ENCODE measurements around the gene LRBA.

Gene LRBA

GRCh38 chr4:150875367-150875766, 139.7 kb downstream of the LRBA start:
- Histone ChIP-seq H3K9ac (ENCODE audit: low read depth, low read length) (no peak overlapping the region), H3K4me1 (ENCODE audit: insufficient read depth, low read length) (no peaks in the 10 kb centered on the region), H3K36me3 (ENCODE audit: insufficient read depth, low read length) (no peaks in the 10 kb centered on the region), H3K9me3 (ENCODE audit: control insufficient read depth, insufficient read depth, low read length) (peaks cover 7% of the 10 kb centered on the region)

- Histone ChIP-seq H3K4me1 (ENCODE audit: insufficient read depth, low read length) (no peaks in the 10 kb centered on the region), H3K9ac (ENCODE audit: low read depth, low read length) (no peak overlapping the region)
Measured at GRCh38 chr4:150874338-150875226, 140.5 kb downstream of the LRBA start.

GRCh38 chr4:150867148-150867547, 147.9 kb downstream of the LRBA start:
- Histone ChIP-seq H3K9me3 (ENCODE audit: control insufficient read depth, insufficient read depth, low read length) (no peaks in the 10 kb centered on the region), H3K4me1 (ENCODE audit: insufficient read depth, low read length) (no peaks in the 10 kb centered on the region), H3K36me3 (ENCODE audit: insufficient read depth, low read length) (no peaks in the 10 kb centered on the region), H3K9ac (ENCODE audit: low read depth, low read length) (no peak overlapping the region)

More at GRCh38 chr4:150874338-150875226, 140.5 kb downstream of the LRBA start:
- Histone ChIP-seq H3K9me3 (ENCODE audit: control insufficient read depth, insufficient read depth, low read length) (no peaks in the 10 kb centered on the region; the same call in 1 of the 2 replicates), H3K36me3 (ENCODE audit: insufficient read depth, low read length) (no peaks in the 10 kb centered on the region)

- no peaks in the 10 kb centered on the region for H3K4me1 ChIP-seq (ENCODE audit: insufficient read depth, low read length)
- no peak overlapping the region for H3K9ac ChIP-seq (ENCODE audit: low read depth, low read length)
Measured at GRCh38 chr4:150863456-150863855, 151.6 kb downstream of the LRBA start.

GRCh38 chr4:150862829-150863228, 152.3 kb downstream of the LRBA start:
- Histone ChIP-seq H3K9me3 (ENCODE audit: control insufficient read depth, insufficient read depth, low read length) (no peaks in the 10 kb centered on the region), H3K36me3 (ENCODE audit: insufficient read depth, low read length) (no peaks in the 10 kb centered on the region), H3K4me1 (ENCODE audit: insufficient read depth, low read length) (no peaks in the 10 kb centered on the region), H3K9ac (ENCODE audit: low read depth, low read length) (no peak overlapping the region)

More at GRCh38 chr4:150863456-150863855, 151.6 kb downstream of the LRBA start:
- no peaks in the 10 kb centered on the region for H3K9me3 ChIP-seq (ENCODE audit: control insufficient read depth, insufficient read depth, low read length)
- no peaks in the 10 kb centered on the region for H3K36me3 ChIP-seq (ENCODE audit: insufficient read depth, low read length)

GRCh38 chr4:150859453-150859852, 155.6 kb downstream of the LRBA start:
- Histone ChIP-seq H3K9ac (ENCODE audit: low read depth, low read length) (no peak overlapping the region), H3K9me3 (ENCODE audit: control insufficient read depth, insufficient read depth, low read length) (no peaks in the 10 kb centered on the region), H3K36me3 (ENCODE audit: insufficient read depth, low read length) (no peaks in the 10 kb centered on the region), H3K4me1 (ENCODE audit: insufficient read depth, low read length) (no peaks in the 10 kb centered on the region)

- no peaks in the 10 kb centered on the region for H3K9me3 ChIP-seq (ENCODE audit: control insufficient read depth, insufficient read depth, low read length)
- H3K36me3 ChIP-seq (ENCODE audit: insufficient read depth, low read length): peaks cover 4% of the 10 kb centered on the region; the same call in 1 of the 2 replicates
- H3K9ac ChIP-seq (ENCODE audit: low read depth, low read length): no peak overlapping the region
- no peaks in the 10 kb centered on the region for H3K4me1 ChIP-seq (ENCODE audit: insufficient read depth, low read length)
Measured at GRCh38 chr4:150855981-150856510, 159.0 kb downstream of the LRBA start.

GRCh38 chr4:150854600-150854999, 160.5 kb downstream of the LRBA start:
- H3K9me3 ChIP-seq (ENCODE audit: control insufficient read depth, insufficient read depth, low read length): no peaks in the 10 kb centered on the region
- peaks cover 2% of the 10 kb centered on the region; the same call in 1 of the 2 replicates for H3K4me1 ChIP-seq (ENCODE audit: insufficient read depth, low read length)
- H3K9ac ChIP-seq (ENCODE audit: low read depth, low read length): no peak overlapping the region

GRCh38 chr4:150853882-150854281, 161.2 kb downstream of the LRBA start:
- Histone ChIP-seq H3K4me1 (ENCODE audit: insufficient read depth, low read length) (peaks cover 6% of the 10 kb centered on the region; the same call in 1 of the 2 replicates), H3K36me3 (ENCODE audit: insufficient read depth, low read length) (peaks cover 4% of the 10 kb centered on the region), H3K9ac (ENCODE audit: low read depth, low read length) (no peak overlapping the region), H3K9me3 (ENCODE audit: control insufficient read depth, insufficient read depth, low read length) (no peaks in the 10 kb centered on the region)

More at GRCh38 chr4:150854600-150854999, 160.5 kb downstream of the LRBA start:
- H3K36me3 ChIP-seq (ENCODE audit: insufficient read depth, low read length): peaks cover 4% of the 10 kb centered on the region

- no peak overlapping the region for H3K9ac ChIP-seq (ENCODE audit: low read depth, low read length)
- H3K4me1 ChIP-seq (ENCODE audit: insufficient read depth, low read length): peaks cover 6% of the 10 kb centered on the region; the same call in 1 of the 2 replicates
- H3K36me3 ChIP-seq (ENCODE audit: insufficient read depth, low read length): peaks cover 4% of the 10 kb centered on the region
- no peaks in the 10 kb centered on the region for H3K9me3 ChIP-seq (ENCODE audit: control insufficient read depth, insufficient read depth, low read length)
Measured at GRCh38 chr4:150852216-150852615, 162.9 kb downstream of the LRBA start.

GRCh38 chr4:150849016-150849415, 166.1 kb downstream of the LRBA start:
- Histone ChIP-seq H3K36me3 (ENCODE audit: insufficient read depth, low read length) (peaks cover 4% of the 10 kb centered on the region), H3K9me3 (ENCODE audit: control insufficient read depth, insufficient read depth, low read length) (no peaks in the 10 kb centered on the region), H3K4me1 (ENCODE audit: insufficient read depth, low read length) (peaks cover 6% of the 10 kb centered on the region; the same call in 1 of the 2 replicates), H3K9ac (ENCODE audit: low read depth, low read length) (no peak overlapping the region)

- Histone ChIP-seq H3K9ac (ENCODE audit: low read depth, low read length) (no peak overlapping the region), H3K4me1 (ENCODE audit: insufficient read depth, low read length) (no peaks in the 10 kb centered on the region), H3K9me3 (ENCODE audit: control insufficient read depth, insufficient read depth, low read length) (no peaks in the 10 kb centered on the region; the same call in 1 of the 2 replicates), H3K36me3 (ENCODE audit: insufficient read depth, low read length) (peaks cover 5% of the 10 kb centered on the region; the same call in 1 of the 2 replicates)
Measured at GRCh38 chr4:150828159-150828558, 186.9 kb downstream of the LRBA start.

- Histone ChIP-seq H3K9me3 (ENCODE audit: control insufficient read depth, insufficient read depth, low read length) (no peaks in the 10 kb centered on the region), H3K9ac (ENCODE audit: low read depth, low read length) (no peak overlapping the region), H3K4me1 (ENCODE audit: insufficient read depth, low read length) (no peaks in the 10 kb centered on the region), H3K36me3 (ENCODE audit: insufficient read depth, low read length) (peaks cover 5% of the 10 kb centered on the region; the same call in 1 of the 2 replicates)
Measured at GRCh38 chr4:150827226-150827625, 187.9 kb downstream of the LRBA start.

- H3K36me3 ChIP-seq (ENCODE audit: insufficient read depth, low read length): peaks cover 5% of the 10 kb centered on the region; the same call in 1 of the 2 replicates
- H3K9ac ChIP-seq (ENCODE audit: low read depth, low read length): no peak overlapping the region
- no peaks in the 10 kb centered on the region for H3K9me3 ChIP-seq (ENCODE audit: control insufficient read depth, insufficient read depth, low read length)
- H3K4me1 ChIP-seq (ENCODE audit: insufficient read depth, low read length): no peaks in the 10 kb centered on the region
Measured at GRCh38 chr4:150826306-150826705, 188.8 kb downstream of the LRBA start.

- H3K4me1 ChIP-seq (ENCODE audit: insufficient read depth, low read length): no peaks in the 10 kb centered on the region
- no peaks in the 10 kb centered on the region for H3K36me3 ChIP-seq (ENCODE audit: insufficient read depth, low read length)
- no peak overlapping the region for H3K9ac ChIP-seq (ENCODE audit: low read depth, low read length)
- H3K9me3 ChIP-seq (ENCODE audit: control insufficient read depth, insufficient read depth, low read length): no peaks in the 10 kb centered on the region
Measured at GRCh38 chr4:150822407-150822806, 192.7 kb downstream of the LRBA start.

Measured in ES-I3 (cell line).